ENCODE measurements around the gene TCP11.

Gene TCP11

DNA sequence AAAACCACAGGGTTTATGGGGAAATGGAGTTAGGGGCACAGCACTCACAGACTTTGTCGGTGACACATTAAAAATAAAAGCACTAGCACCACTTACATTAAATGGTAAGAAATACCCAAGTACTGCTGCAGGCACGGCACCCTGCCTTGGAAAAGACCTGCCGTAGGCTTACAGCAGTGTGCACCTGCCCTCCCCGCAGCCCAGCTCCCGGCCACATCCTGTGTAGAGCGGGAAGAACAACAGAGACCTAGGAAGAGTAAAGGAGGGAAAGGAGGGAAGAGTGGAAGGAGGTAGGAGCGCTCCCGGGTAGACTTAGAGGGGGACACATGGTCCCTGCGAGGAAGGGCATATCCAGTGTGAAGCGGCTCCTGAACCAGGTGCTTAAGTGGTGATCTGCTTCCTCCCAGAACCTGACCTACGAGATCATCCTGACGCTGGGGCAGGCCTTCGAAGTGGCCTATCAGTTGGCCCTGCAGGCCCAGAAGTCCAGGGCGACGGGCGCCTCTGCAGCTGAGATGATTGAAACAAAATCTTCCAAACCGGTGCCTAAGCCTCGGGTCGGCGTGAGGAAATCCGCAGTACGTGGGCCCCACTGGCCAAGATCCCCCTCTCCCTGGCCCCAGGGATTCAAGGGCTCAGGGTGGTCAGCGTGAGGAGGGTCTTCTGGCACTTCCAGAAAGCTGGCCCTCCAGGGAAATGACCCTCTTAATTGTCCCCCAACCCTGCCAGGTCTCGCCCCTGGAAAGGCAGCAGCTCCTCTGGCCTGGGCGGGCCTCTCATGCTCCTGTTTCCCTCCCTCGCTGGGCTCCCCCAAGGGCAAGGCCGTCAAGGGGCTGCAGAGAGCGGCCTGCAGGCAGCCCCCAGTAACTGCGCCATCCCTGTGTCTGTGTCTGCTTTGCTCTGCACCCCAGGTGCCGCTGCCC is 55.5 kb downstream of the TCP11 start:
- H3K27ac ChIP-seq, result no peak overlapping the region
- TF ChIP-seq, protein P1, sequence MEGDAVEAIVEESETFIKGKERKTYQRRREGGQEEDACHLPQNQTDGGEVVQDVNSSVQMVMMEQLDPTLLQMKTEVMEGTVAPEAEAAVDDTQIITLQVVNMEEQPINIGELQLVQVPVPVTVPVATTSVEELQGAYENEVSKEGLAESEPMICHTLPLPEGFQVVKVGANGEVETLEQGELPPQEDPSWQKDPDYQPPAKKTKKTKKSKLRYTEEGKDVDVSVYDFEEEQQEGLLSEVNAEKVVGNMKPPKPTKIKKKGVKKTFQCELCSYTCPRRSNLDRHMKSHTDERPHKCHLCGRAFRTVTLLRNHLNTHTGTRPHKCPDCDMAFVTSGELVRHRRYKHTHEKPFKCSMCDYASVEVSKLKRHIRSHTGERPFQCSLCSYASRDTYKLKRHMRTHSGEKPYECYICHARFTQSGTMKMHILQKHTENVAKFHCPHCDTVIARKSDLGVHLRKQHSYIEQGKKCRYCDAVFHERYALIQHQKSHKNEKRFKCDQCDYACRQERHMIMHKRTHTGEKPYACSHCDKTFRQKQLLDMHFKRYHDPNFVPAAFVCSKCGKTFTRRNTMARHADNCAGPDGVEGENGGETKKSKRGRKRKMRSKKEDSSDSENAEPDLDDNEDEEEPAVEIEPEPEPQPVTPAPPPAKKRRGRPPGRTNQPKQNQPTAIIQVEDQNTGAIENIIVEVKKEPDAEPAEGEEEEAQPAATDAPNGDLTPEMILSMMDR (IDR thresholded peaks at IDR 0.05), result no peak
- DNase-seq (ENCODE audit: low spot score), result no peak
- no peak overlapping the region for H3K4me3 ChIP-seq

DNA sequence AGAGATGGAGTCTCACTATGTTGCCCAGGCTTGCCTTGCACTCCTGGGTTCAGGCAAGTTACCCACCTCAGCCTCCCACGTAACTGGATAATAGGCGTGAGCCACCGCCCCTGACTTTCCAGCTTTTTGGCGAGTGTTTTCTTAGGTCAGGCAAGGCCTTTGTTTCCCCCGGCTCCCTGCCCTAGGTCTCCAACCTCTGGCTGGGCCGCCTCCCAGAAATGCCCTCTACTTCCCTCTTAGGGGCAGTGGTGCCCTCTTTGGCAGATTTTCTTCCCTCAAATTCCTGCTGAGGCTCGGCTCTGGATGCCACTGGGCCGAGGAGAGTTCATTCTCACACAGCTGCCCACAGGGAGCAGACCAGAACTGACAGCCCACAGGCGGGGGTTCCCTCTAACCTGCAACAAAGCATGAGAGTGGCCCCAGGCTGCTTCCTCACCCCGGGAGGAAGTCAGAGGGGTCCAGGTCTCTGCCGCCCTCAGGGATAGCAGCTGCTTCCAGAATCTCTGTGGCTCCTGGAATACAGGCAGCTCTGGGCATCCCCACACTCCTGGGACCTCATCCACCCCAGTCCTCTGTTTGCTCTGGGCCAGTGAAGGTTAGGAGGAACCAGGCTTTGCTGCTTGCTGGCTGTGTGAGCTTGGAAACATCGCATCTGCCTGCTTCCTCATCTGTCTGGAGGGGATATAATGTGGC is 56.5 kb downstream of the TCP11 start:
- TF ChIP-seq, protein P1 (IDR thresholded peaks at IDR 0.05), result no peak
- Histone ChIP-seq H3K4me3 (no peak overlapping the region), H3K27ac (no peak overlapping the region)
- DNase-seq (ENCODE audit: low spot score), result no peak

DNA sequence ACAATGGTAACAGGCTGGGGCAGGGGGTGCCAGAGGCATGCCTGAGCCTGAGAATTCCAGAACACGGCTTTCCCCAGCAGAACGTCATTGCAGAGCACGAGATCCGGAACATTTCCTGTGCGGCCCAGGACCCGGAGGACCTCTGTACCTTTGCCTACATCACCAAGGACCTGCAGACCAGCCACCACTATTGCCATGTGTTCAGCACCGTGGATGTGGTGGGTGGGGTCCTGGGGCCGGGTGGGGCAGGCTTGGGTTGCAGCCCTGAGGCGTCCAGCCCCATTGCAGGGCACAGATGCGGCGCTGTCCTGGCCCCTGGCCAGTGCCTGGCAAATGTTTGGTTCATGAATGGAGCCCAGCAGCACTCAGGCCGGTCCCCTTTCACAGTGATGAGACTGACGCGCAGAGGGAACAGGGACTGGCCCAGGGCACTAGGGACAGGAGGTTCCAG is 57.1 kb downstream of the TCP11 start:
- TF ChIP-seq, protein P1 (IDR thresholded peaks at IDR 0.05), result no peak
- Histone ChIP-seq H3K4me3 (no peak overlapping the region), H3K27ac (no peak overlapping the region)
- peak; percentile 71 for DNase-seq (ENCODE audit: low spot score)

DNA sequence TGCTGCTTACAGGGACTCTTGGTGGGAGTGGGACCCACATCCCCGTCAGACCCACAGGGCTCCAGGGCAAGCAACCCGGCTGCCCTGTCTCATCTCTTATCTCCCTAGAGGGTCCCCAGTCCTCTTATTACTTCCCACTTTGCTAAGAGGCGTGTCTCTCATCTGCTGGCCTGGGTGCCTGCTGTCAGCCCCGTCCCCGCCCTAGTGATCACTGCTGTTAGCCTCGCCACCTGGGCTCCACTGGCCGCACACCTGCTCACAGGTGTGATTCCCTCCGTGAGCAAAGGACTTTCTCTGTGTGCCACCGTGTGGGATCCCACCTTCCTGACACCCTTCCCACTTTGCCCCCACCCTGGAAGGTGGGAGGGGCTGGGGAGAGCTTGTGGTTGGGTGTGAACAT is 57.6 kb downstream of the TCP11 start:
- TF ChIP-seq, protein P1 (IDR thresholded peaks at IDR 0.05), result no peak
- no peak for DNase-seq (ENCODE audit: low spot score)
- no peak overlapping the region for H3K27ac ChIP-seq

DNA sequence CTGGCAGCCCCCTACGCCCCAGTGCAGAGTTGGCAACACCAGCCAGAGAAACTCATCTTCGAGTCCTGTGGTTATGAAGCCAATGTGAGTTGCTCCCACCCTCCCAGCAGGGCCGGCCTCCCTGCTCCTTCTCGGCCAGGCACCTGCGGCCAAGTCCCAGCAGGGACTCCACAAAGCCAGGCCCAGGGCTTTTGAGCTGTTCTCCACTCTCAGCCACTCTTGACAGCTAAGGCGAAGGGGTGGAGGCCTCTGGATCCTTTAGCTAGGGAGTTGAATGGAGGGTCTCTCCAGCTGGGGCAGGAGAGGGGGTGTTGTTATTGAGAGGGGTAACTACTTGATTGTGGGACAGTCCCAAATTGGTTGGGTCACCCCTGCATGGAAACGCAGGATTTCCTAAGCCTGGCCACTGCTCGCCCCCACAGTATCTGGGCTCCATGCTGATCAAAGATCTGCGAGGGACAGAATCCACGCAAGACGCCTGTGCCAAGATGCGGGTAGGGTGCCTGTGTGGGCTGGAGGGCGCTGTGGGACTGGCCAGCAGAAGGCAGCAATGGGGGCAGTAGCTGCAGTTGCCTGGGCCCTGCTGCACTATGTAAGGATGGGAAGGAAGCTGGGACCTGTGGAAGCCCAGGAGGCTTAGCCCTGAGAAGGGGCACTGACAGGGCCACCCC is 58.3 kb downstream of the TCP11 start:
- Histone ChIP-seq H3K4me3 (no peak overlapping the region), H3K27ac (no peak overlapping the region)
- peak; percentile 43 for DNase-seq (ENCODE audit: low spot score)
- TF ChIP-seq, protein P1 (IDR thresholded peaks at IDR 0.05), result no peak

More for the DNA sequence above, 57.6 kb downstream of the TCP11 start:
- H3K4me3 ChIP-seq, result no peak overlapping the region

DNA sequence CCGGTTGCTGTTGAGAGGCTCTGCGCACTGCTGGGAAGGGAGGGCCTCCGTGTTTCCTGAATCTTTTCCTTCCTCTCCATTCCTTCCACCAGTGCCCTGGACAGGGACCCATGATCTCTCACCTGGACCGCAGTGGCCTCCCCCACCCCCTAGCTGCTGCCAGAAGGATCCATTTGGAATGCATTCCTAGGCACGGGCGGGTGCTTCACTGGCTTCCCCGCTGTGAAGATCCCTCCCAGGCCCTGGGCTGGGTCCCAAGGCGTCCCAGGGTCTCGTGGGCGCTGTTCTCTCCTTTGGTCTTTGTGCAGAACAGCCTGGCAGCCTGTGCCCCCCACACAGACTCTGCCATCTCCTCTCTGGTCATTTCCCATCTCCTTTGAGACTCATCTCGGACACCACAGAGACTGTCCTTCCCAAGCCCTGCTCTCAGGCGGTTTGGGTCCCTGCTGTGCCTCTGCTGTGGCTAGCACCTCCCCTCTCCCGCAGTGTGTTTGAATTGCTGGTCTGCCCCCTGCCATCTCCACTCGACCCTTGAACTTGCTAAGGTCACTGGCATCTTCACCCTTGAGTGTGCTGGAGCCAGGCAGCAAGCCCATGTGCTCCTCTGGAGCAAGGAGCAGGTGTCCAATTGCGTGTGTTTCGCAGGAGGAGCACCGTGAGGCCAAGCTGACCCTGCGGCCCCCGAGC is 59.0 kb downstream of the TCP11 start:
- Histone ChIP-seq H3K27ac (peak overlapping the region in 1 of 2 donors; percentile 42), H3K4me3 (no peak overlapping the region)
- TF ChIP-seq, protein P1 (IDR thresholded peaks at IDR 0.05), result no peak
- DNase-seq (ENCODE audit: low spot score), result peak; percentile 71
